ENCODE results near the gene ADCY9. TPM values are rescaled to one million over a fixed set of nuclear protein-coding genes. Genes with fewer than 3 reads are reported as not detected.

Gene ADCY9
- total RNA-seq, 1 donor from 2014 or later, result 1.3 TPM

DNA sequence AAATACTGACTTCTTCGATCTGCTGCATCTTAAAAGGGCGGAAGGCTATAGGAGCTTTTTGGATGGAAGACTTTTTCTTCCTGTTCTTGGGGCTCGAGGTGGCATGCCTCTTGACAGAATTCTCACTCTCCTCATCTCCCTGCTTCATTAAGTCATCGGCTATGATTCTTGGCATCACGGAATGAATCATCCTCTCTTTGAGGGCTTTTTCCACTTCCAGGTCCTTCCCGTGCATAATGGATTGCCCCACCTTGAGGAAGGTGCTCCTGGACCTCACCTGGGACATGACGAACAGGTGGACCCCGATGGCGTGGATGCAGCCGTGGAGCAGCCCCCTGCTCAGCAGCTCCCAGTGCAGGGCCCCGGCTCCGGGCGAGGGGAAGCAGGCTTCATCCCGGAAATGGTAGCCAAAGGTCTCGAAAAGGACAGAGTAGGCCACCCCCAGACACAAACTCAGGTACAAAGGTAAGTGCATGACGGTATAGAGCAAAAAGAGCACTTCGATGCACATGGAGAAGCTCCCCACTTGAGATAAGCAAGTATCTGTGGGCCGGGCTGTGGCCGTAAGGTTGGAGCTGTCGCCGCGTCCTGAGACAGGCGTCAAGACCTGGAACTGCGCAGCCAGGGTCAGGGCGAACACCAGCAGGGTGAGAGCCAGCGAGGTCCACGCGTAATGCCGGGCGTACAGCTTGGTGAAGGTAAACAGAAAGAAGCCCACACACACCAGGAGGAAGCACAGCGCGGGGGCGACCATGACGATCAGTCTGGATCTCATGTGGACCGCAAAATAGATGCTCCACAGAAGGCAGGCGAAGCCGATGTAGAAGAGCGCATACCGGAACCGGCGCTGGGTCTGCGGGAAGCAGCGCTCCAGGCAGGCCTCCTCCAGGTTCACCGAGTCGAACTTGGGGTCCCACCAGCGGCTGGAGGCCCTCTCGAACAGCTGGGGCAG, 1.7 kb downstream of the ADCY9 start:
- H3K9me3 Mint-ChIP-seq, result no peaks in the 10 kb centered on the region
- no peak for DNase-seq
- H3K4me1 Mint-ChIP-seq, result peaks cover 8% of the 10 kb centered on the region
- H3K36me3 Mint-ChIP-seq (ENCODE audit: low read depth), result no peaks in the 10 kb centered on the region
- intact Hi-C loops (cut with micrococcal nuclease), result loop anchor here (5.0 kb wide), 2 partner anchors 68 to 193 kb away; no protein-coding TSS in a partner anchor
- TF ChIP-seq, protein P1, sequence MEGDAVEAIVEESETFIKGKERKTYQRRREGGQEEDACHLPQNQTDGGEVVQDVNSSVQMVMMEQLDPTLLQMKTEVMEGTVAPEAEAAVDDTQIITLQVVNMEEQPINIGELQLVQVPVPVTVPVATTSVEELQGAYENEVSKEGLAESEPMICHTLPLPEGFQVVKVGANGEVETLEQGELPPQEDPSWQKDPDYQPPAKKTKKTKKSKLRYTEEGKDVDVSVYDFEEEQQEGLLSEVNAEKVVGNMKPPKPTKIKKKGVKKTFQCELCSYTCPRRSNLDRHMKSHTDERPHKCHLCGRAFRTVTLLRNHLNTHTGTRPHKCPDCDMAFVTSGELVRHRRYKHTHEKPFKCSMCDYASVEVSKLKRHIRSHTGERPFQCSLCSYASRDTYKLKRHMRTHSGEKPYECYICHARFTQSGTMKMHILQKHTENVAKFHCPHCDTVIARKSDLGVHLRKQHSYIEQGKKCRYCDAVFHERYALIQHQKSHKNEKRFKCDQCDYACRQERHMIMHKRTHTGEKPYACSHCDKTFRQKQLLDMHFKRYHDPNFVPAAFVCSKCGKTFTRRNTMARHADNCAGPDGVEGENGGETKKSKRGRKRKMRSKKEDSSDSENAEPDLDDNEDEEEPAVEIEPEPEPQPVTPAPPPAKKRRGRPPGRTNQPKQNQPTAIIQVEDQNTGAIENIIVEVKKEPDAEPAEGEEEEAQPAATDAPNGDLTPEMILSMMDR (IDR thresholded peaks at IDR 0.05), result no peak
- ChIA-PET CTCF (interaction anchor here (0.8 kb wide), 1 partner anchor 139 kb away, joined by 3 read pairs; no protein-coding TSS in a partner anchor), POLR2A (no interaction called here)
- no peak overlapping the region for H3K27ac Mint-ChIP-seq
- peaks cover 2% of the 10 kb centered on the region for H3K27me3 Mint-ChIP-seq
- ATAC-seq (ENCODE audit: low read depth), result no peak
- H3K4me3 Mint-ChIP-seq, result peak overlapping the region; percentile 67

DNA sequence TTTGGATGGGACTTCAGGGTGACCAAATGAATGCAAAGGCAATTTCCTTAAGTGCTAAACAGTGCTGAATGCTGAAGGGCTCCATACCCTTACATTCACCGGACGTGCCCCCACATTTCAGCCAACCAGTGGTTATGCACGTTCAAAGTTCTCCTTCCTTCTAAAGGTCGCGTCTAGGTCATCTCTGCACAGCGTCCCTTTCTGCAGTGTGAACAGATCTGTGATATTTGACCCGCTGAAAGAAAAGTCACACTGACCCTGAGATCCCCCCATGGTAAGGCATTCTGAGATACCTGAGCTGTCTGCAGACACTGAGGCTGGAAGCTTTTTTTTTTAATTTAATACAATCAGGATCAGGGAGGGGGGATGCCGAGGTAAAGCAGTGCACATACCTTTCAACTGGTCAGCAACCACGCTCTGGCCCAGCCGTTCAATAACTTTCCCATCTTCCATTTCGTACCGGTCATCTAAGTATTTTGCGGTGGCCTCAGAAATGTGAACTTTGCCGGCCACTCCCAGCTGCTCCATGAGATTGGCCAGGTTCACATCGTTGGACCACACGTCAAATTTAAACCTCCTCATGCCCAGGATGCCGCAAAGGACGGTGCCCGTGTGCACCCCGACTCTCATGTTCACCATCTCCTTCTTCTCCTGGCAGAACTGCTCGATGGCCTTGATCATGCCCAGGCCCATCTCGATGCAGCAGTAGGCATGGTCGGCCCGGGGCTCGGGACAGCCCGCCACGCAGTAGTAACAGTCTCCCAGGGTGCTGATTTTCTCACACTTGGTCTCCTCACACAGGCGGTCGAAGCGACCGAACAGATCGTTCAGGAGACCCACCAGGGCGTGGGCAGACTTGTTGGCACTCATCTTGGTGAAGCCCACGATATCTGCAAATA, 2.6 kb downstream of the ADCY9 start:
- no peak overlapping the region for H3K27ac Mint-ChIP-seq
- H3K36me3 Mint-ChIP-seq (ENCODE audit: low read depth), result no peaks in the 10 kb centered on the region
- intact Hi-C loops (cut with micrococcal nuclease), result no loop called here
- no peaks in the 10 kb centered on the region for H3K9me3 Mint-ChIP-seq
- DNase-seq (no peak), ATAC-seq (ENCODE audit: low read depth) (no peak)
- peaks cover 8% of the 10 kb centered on the region for H3K4me1 Mint-ChIP-seq
- CTCF ChIA-PET, result no interaction called here
- H3K27me3 Mint-ChIP-seq, result peaks cover 2% of the 10 kb centered on the region
- POLR2A ChIA-PET, result no interaction called here
- TF ChIP-seq, protein P1 (IDR thresholded peaks at IDR 0.05), result no peak
- no peak overlapping the region for H3K4me3 Mint-ChIP-seq

DNA sequence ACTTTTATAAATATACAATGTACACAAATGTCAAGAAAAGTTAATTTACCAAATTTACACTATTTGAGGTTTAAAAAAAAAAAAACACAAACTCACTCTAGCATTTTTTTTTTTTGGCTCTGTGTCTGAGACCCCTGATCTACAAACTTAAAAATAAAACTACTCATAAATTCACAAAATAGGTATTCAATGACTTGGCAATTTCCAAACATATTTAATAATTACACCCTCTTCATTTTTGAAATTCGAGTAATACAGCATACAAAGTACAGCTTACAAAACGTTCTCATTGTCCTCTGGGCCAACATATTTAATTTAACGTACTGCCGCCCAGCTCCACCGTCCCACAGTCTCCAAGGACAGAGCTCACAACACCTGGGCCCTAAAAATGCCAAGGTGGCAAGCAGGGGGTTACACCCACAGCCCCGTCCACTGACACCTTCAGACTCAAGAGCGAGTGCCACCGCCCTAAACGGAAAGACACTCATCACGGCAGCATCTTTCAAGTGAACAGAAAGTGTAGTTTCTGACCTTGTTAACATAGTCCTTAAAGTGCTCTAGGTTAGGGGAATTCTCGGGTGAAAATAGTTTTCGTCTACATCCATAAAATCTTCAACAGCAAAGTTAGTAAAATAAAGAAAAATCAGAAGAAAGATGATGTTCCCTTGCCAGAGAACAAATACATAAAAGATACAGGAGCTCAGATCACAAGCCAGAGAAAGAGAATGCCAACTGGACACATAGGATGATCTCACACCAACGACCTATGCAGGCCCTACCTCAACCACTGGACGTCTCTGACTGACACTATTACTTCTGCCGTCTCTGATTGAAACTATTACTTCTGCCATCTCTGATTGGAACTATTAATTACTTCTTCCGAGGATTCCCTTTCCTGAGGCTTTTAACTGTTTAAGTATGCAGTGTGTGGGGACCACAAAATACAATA, 4.2 kb downstream of the ADCY9 start:
- intact Hi-C loops (cut with micrococcal nuclease), result no loop called here
- ChIA-PET POLR2A (interaction anchor here (0.7 kb wide), 1 partner anchor 962 kb away, joined by 6 read pairs; no protein-coding TSS in a partner anchor), CTCF (no interaction called here)
- ATAC-seq (ENCODE audit: low read depth) (no peak), DNase-seq (no peak)
- Mint-ChIP-seq H3K36me3 (ENCODE audit: low read depth) (no peaks in the 10 kb centered on the region), H3K4me3 (no peak overlapping the region), H3K4me1 (peaks cover 5% of the 10 kb centered on the region), H3K9me3 (no peaks in the 10 kb centered on the region), H3K27ac (no peak overlapping the region), H3K27me3 (peaks cover 2% of the 10 kb centered on the region)
- TF ChIP-seq, protein P1 (IDR thresholded peaks at IDR 0.05), result no peak

DNA sequence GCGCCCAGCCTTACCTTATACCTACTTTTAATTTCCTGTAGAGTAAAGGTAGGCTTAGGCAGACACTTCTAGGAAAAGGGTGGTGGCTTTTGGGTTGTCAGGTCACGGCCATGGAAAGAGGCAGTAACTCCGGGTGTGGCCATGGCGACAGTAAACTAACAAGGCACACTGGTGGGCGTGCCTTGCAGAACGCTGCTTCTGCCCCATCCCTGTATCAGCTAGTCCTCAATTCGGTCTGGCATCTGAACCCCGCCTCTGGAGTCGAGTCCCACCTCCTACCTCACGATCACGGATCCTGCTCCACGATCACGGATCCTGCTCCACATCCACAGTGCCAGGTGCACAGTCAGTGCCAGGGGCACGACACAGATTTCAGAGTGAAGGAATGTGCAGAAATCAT, 5.6 kb downstream of the ADCY9 start:
- TF ChIP-seq, protein P1 (IDR thresholded peaks at IDR 0.05), result no peak
- ChIA-PET POLR2A (no interaction called here), CTCF (no interaction called here)
- H3K27me3 Mint-ChIP-seq, result peaks cover 2% of the 10 kb centered on the region
- peaks cover 3% of the 10 kb centered on the region for H3K4me1 Mint-ChIP-seq
- intact Hi-C loops (cut with micrococcal nuclease), result no loop called here
- DNase-seq, result no peak
- no peak for ATAC-seq (ENCODE audit: low read depth)
- H3K27ac Mint-ChIP-seq, result no peak overlapping the region
- H3K36me3 Mint-ChIP-seq (ENCODE audit: low read depth), result no peaks in the 10 kb centered on the region
- no peak overlapping the region for H3K4me3 Mint-ChIP-seq
- no peaks in the 10 kb centered on the region for H3K9me3 Mint-ChIP-seq

Measured in activated B cell treated with CpG ODN at 0.5 μM for 24 hours (primary cell).